Measurements from ENCODE around the gene TRIO.

DNA sequence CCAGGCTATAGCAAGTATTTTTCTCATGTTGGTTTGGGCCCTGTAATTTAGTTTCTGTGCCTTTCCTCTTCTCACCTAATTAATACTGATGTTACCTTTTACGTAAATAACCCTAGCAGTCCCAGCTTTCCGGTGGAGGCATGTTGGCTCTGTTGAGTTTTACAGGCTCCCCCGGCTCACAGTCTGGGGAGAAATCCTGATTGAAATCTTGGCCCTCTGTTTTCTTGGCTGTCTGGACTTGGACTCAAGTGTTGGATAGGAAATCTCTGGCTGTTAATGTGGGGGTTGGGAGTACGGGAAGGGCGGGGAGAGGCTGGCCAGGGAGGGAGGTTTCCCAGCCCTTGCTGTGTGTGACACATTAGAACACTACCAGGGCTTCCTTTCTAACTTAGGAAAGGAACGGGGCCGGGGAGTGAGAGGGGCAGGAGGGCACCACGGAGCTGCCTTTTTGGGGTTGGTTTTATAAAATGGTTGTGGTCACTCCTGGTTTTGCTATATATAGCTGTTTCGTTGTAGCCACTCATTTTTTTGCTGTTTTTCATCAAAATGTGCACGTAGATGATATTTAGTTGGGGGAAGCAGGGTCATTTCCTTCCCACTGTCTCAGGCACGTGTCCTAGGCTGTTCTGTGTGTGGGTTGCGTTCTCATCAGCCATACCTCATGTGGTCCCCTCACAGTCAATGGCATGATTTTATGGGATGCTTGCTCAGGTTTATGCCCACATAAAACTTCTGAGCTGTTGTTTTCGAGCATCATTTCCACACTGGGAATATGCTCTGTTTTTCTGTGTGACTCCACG is 11.0 kb downstream of the TRIO start:
- TF ChIP-seq, protein P1, sequence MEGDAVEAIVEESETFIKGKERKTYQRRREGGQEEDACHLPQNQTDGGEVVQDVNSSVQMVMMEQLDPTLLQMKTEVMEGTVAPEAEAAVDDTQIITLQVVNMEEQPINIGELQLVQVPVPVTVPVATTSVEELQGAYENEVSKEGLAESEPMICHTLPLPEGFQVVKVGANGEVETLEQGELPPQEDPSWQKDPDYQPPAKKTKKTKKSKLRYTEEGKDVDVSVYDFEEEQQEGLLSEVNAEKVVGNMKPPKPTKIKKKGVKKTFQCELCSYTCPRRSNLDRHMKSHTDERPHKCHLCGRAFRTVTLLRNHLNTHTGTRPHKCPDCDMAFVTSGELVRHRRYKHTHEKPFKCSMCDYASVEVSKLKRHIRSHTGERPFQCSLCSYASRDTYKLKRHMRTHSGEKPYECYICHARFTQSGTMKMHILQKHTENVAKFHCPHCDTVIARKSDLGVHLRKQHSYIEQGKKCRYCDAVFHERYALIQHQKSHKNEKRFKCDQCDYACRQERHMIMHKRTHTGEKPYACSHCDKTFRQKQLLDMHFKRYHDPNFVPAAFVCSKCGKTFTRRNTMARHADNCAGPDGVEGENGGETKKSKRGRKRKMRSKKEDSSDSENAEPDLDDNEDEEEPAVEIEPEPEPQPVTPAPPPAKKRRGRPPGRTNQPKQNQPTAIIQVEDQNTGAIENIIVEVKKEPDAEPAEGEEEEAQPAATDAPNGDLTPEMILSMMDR (IDR thresholded peaks at IDR 0.05; ENCODE audit: poor library complexity): no peak
- no peak for TF ChIP-seq EZH2 (IDR thresholded peaks at IDR 0.05; ENCODE audit: borderline replicate concordance)
